DMS153 (cell line): ENCODE data around the gene MGLL.

Experiments used
- DNase-seq: peaks from one replicate; lab custom pipeline; 2025; lab: John Stamatoyannopoulos, UW

The MGLL gene

GRCh38 chr3:127814325-127814781, 8.0 kb downstream of the MGLL start:
- DNase-seq, result no peak

GRCh38 chr3:127812151-127812550, 10.2 kb downstream of the MGLL start:
- DNase-seq, result no peak

GRCh38 chr3:127811717-127812116, 10.6 kb downstream of the MGLL start:
- no peak for DNase-seq

- no peak for DNase-seq
These were observed 12.7 kb downstream of the MGLL start for GRCh38 chr3:127809611-127810010.

- DNase-seq, result no peak
These were observed 13.1 kb downstream of the MGLL start for GRCh38 chr3:127809211-127809610.

- DNase-seq, result no peak
These were observed 14.1 kb downstream of the MGLL start for GRCh38 chr3:127808197-127808596.

- DNase-seq, result no peak
These were observed 17.1 kb downstream of the MGLL start for GRCh38 chr3:127805026-127805753.

GRCh38 chr3:127804141-127804540, 18.2 kb downstream of the MGLL start:
- DNase-seq, result no peak

GRCh38 chr3:127803619-127804018, 18.7 kb downstream of the MGLL start:
- DNase-seq, result no peak

GRCh38 chr3:127802606-127803005, 19.7 kb downstream of the MGLL start:
- DNase-seq, result no peak

GRCh38 chr3:127801731-127802313, 20.5 kb downstream of the MGLL start:
- no peak for DNase-seq

GRCh38 chr3:127800508-127800907, 21.8 kb downstream of the MGLL start:
- no peak for DNase-seq

- no peak for DNase-seq
These were observed 22.7 kb downstream of the MGLL start for GRCh38 chr3:127799476-127800222.

- DNase-seq, result no peak
These were observed 23.6 kb downstream of the MGLL start for GRCh38 chr3:127798716-127799115.

GRCh38 chr3:127796831-127797150, 25.5 kb downstream of the MGLL start:
- no peak for DNase-seq

GRCh38 chr3:127796045-127796830, 26.1 kb downstream of the MGLL start:
- DNase-seq, result no peak

- no peak for DNase-seq
These were observed 27.3 kb downstream of the MGLL start for GRCh38 chr3:127794972-127795371.

GRCh38 chr3:127794402-127794801, 27.9 kb downstream of the MGLL start:
- no peak for DNase-seq

GRCh38 chr3:127792541-127793292, 29.6 kb downstream of the MGLL start:
- DNase-seq, result no peak

GRCh38 chr3:127791221-127791913, 30.9 kb downstream of the MGLL start:
- DNase-seq, result no peak

- no peak for DNase-seq
These were observed 31.5 kb downstream of the MGLL start for GRCh38 chr3:127790882-127791183.
